Esophagus muscularis mucosa (tissue), 4 donors: ENCODE data around the gene TBC1D14. TPM values are rescaled to one million over a fixed set of nuclear protein-coding genes. Genes with fewer than 3 reads are reported as not detected.

Experiments
- DNase-seq: peaks from one replicate; pipeline ENCODE4 v3.0.0-alpha.2; 2017; ENCODE audit errors: extremely low spot score
- H3K27ac ChIP-seq, 4 donors: fragments of 200-600 bp; sonication (generic); replicated peaks in 1 of 4; 1 replicate in 3 of 4; 2 replicates in 1 of 4; pipeline ENCODE4 v1.5.1; 2016 to 2019; ENCODE audit warnings: mild to moderate bottlenecking in 1 of 4
- H3K27me3 ChIP-seq, 4 donors: fragments of 200-600 bp; sonication (generic); one replicate each; pipeline versions ENCODE4 v1.5.1 to v1.6.0; 2016 to 2019
- H3K36me3 ChIP-seq, 4 donors: fragments of 200-600 bp; sonication (generic); one replicate each; pipeline ENCODE4 v1.5.1; 2016 to 2019
- H3K4me1 ChIP-seq, 4 donors: fragments of 200-600 bp; sonication (generic); one replicate each; pipeline ENCODE4 v1.5.1; 2016 to 2019
- H3K4me3 ChIP-seq, 4 donors: fragments of 200-600 bp; sonication (generic); 1 replicate in 2 of 4; 2 replicates in 2 of 4; pipeline ENCODE4 v1.5.1; 2016 to 2019; ENCODE audit warnings: mild to moderate bottlenecking in 4 of 4, moderate library complexity in 1 of 4
- H3K9me3 ChIP-seq, 4 donors: fragments of 200-600 bp; sonication (generic); 1 replicate in 3 of 4; 2 replicates in 1 of 4; pipeline ENCODE4 v1.5.1; 2016 to 2019
- EP300 ChIP-seq: sonication (generic); formaldehyde crosslinking; IDR thresholded peaks from one replicate; pipeline ENCODE4 v1.6.1; 2017; ENCODE audit warnings: antibody characterized with exemption
- POLR2A ChIP-seq: fragments of 450-650 bp; IDR thresholded peaks from one replicate; pipeline ENCODE4 v1.6.1; 2017; ENCODE audit warnings: antibody characterized with exemption, moderate library complexity, mild to moderate bottlenecking, low read depth
- POLR2AphosphoS5 ChIP-seq, 2 donors: sonication (generic); formaldehyde crosslinking; IDR thresholded peaks; one replicate each; pipeline ENCODE4 v1.6.1; 2017; ENCODE audit warnings: antibody characterized with exemption in 2 of 2
- WGBS: methylation state at CpG from one replicate; pipeline ENCODE4 v1.1.5; 2018; 5-methylcytosine and 5-hydroxymethylcytosine counted together
- intact Hi-C: fragments of 100-400 bp; cut with DNase I; formaldehyde crosslinking; loops from one replicate; pipeline ENCODE4 v1.15.1; 2023
- total RNA-seq, 4 donors: library from RNA; depleted of rRNA; stranded (reverse); fragments of >200 nt; gene quantifications; one replicate each; pipeline versions ENCODE4 v1.1.0 to v1.2.1, GENCODE V29; 2016
- TF ChIP-seq, protein P1 (sequence below), 3 experiments: fragments of 200-600 bp in 2 of 3; fragments of 450-650 bp in 1 of 3; sonication (generic) in 2 of 3; IDR thresholded peaks; one replicate each; pipeline ENCODE4 v1.5.1; 2017 to 2019; ENCODE audit warnings: antibody characterized with exemption in 3 of 3, mild to moderate bottlenecking in 2 of 3, moderate library complexity in 1 of 3

TBC1D14 gene
- total RNA-seq, 4 donors from 2014 or later, result 37.0 to 49.4 (median 44.2) TPM

DNA sequence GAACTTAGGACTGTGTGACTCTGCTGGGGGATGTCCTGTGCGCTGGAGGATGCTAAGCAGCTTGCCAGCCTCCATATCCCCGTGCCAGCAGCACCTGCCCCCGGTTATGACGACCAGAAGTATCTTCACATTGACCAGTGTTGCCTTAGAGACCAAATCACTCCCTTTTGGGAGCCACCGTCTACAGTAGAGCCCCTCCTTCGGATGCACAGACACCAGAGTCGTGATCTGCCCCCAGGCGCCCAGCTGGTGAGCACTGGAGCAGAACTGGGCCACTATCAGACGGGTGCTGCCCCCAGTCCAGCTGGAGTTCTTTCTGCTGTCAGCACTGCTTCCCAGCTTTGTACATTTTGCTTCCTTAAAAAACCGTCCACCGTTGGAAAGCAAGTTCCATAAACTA lies 103.5 kb downstream of the TBC1D14 start:
- Histone ChIP-seq H3K36me3 (peaks cover 52 to 99% (median 89%) of the 10 kb centered on the region in 4 donors), H3K4me1 (peaks cover 0 to 8% (median 0%) of the 10 kb centered on the region in 4 donors), H3K27me3 (no peaks in the 10 kb centered on the region), H3K27ac (no peak overlapping the region), H3K9me3 (no peaks in the 10 kb centered on the region), H3K4me3 (no peak overlapping the region)
- no peak for DNase-seq
- intact Hi-C loops, result no loop called here
- TF ChIP-seq POLR2A, result no peak
- TF ChIP-seq POLR2AphosphoS5 (IDR thresholded peaks at IDR 0.05), result no peak
- no peak for TF ChIP-seq EP300
- WGBS, result 84% methylated on average over 9 of the region's 11 CpGs

DNA sequence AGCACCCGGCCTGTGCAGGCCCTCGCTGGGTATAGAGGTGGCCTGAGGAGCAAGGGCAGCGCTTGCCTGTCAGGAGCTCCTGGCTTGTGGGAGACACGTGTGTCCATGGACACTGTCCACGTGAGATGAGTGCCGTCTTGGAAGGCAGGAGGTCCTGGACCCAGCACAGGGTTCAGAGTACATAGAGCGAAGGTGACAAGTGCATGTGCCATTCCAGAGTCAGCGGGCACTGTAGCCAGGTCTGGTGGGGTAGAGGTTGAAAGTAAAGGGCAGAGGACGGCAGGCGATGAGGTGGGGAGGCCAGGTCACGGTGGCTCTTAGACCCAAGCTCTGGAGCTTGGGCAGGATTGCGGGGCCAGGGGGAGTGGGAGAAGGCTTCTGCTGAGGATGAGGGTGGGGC lies 105.2 kb downstream of the TBC1D14 start:
- Histone ChIP-seq H3K4me1 (peaks cover 0 to 1% (median 0%) of the 10 kb centered on the region in 4 donors), H3K27me3 (no peaks in the 10 kb centered on the region), H3K36me3 (peaks cover 52 to 96% (median 84%) of the 10 kb centered on the region in 4 donors), H3K9me3 (no peaks in the 10 kb centered on the region), H3K4me3 (no peak overlapping the region), H3K27ac (no peak overlapping the region)
- intact Hi-C loops, result no loop called here
- 94% methylated on average over 10 of the region's 12 CpGs for WGBS
- TF ChIP-seq POLR2AphosphoS5 (IDR thresholded peaks at IDR 0.05) (no peak), POLR2A (no peak), EP300 (no peak)
- TF ChIP-seq, protein P1, sequence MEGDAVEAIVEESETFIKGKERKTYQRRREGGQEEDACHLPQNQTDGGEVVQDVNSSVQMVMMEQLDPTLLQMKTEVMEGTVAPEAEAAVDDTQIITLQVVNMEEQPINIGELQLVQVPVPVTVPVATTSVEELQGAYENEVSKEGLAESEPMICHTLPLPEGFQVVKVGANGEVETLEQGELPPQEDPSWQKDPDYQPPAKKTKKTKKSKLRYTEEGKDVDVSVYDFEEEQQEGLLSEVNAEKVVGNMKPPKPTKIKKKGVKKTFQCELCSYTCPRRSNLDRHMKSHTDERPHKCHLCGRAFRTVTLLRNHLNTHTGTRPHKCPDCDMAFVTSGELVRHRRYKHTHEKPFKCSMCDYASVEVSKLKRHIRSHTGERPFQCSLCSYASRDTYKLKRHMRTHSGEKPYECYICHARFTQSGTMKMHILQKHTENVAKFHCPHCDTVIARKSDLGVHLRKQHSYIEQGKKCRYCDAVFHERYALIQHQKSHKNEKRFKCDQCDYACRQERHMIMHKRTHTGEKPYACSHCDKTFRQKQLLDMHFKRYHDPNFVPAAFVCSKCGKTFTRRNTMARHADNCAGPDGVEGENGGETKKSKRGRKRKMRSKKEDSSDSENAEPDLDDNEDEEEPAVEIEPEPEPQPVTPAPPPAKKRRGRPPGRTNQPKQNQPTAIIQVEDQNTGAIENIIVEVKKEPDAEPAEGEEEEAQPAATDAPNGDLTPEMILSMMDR (IDR thresholded peaks at IDR 0.05), result no peak
- DNase-seq, result no peak

DNA sequence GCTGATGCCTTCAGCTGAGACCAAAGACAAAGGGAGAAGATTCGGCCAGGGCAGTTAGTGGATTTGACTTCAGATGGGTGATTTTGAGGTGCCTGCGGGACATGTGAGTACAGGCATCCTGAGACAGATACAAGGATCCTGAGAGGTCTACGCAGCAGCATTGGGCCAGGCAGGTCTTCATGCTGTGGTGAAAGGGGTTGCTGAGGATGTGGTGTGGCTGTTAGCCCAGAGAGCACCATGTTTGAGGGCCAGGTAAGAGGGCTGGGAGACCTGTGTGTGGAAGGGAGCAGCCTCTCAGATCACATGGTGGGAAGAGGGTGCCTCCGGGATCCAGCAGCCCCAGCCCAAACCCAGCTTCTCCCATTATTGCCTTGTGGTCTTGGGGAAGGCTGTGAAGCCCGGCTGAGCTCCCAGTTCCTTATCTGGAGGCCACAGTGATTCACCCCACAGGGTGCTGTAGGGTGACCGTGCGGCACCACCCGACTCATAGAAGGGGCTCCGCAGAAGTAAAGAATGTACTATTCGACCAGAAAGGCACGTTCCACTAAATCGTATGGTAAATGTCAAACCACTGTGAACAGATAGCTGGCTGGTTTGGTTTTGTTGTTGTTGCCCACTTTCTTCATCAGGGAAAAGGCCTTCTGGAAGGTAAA lies 105.9 kb downstream of the TBC1D14 start:
- Histone ChIP-seq H3K4me3 (no peak overlapping the region), H3K36me3 (peaks cover 48 to 93% (median 78%) of the 10 kb centered on the region in 4 donors), H3K9me3 (no peaks in the 10 kb centered on the region), H3K27me3 (no peaks in the 10 kb centered on the region), H3K4me1 (no peaks in the 10 kb centered on the region), H3K27ac (no peak overlapping the region)
- DNase-seq, result no peak
- intact Hi-C loops, result no loop called here
- 84% methylated on average over 12 of the region's 12 CpGs for WGBS
- TF ChIP-seq EP300 (no peak), POLR2AphosphoS5 (IDR thresholded peaks at IDR 0.05) (no peak), POLR2A (no peak)
- TF ChIP-seq, protein P1 (IDR thresholded peaks at IDR 0.05), result no peak

DNA sequence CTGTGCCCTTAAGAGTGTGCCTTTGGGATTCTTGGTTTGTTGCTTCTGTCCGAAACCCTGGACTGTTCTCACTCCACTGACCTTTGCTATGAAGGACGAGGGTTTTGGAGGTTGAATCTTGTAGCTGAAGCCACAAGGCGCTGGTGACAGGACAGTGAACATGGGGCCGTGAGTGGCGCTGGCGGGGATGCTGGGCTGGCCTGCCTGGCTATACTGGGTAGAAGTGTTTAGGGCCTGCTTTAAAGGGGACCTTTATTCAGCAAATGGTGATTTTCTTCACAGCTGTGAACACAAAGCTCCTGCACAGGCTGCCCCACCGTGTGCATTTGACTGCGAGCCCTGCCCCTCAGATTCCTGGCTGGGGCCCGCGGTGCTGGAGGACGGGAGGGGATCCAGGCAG lies 106.5 kb downstream of the TBC1D14 start:
- no peak overlapping the region for H3K4me3 ChIP-seq
- H3K27ac ChIP-seq, result no peak overlapping the region
- H3K9me3 ChIP-seq, result no peaks in the 10 kb centered on the region
- TF ChIP-seq EP300, result no peak
- TF ChIP-seq POLR2AphosphoS5 (IDR thresholded peaks at IDR 0.05), result no peak
- no peak for TF ChIP-seq POLR2A
- TF ChIP-seq, protein P1 (IDR thresholded peaks at IDR 0.05), result no peak
- H3K27me3 ChIP-seq, result no peaks in the 10 kb centered on the region
- no peaks in the 10 kb centered on the region for H3K4me1 ChIP-seq
- intact Hi-C loops, result no loop called here
- DNase-seq, result no peak
- peaks cover 42 to 93% (median 78%) of the 10 kb centered on the region in 4 donors for H3K36me3 ChIP-seq
- WGBS, result 79% methylated on average over 11 of the region's 11 CpGs

GRCh38 chr4:7016512-7016911 lies 106.9 kb downstream of the TBC1D14 start:
- 97% methylated on average over 6 of the region's 6 CpGs for WGBS
- H3K27me3 ChIP-seq, result no peaks in the 10 kb centered on the region
- TF ChIP-seq EP300, result no peak
- no peak for TF ChIP-seq POLR2A
- TF ChIP-seq POLR2AphosphoS5 (IDR thresholded peaks at IDR 0.05), result no peak
- TF ChIP-seq, protein P1 (IDR thresholded peaks at IDR 0.05), result no peak
- H3K9me3 ChIP-seq, result no peaks in the 10 kb centered on the region
- H3K36me3 ChIP-seq, result peaks cover 38 to 93% (median 77%) of the 10 kb centered on the region in 4 donors
- H3K4me1 ChIP-seq, result no peaks in the 10 kb centered on the region
- no peak overlapping the region for H3K4me3 ChIP-seq
- no peak for DNase-seq
- intact Hi-C loops, result no loop called here
- H3K27ac ChIP-seq, result no peak overlapping the region
